HG02981 (cell line): ENCODE results near the gene CCDC74B.
"Not testable (repeated sequence)": the region's sequence is repeated elsewhere in the genome, so short reads cannot be mapped to it uniquely, and the experiment has no call there.

Experiments used
- ATAC-seq: cut with Tn5 transposase; IDR thresholded peaks from one replicate; pipeline ENCODE4 v1.9.1; 2021; ENCODE audit warnings: mild to moderate bottlenecking, moderate library complexity; ENCODE audit not compliant: unreplicated experiment

CCDC74B gene

DNA sequence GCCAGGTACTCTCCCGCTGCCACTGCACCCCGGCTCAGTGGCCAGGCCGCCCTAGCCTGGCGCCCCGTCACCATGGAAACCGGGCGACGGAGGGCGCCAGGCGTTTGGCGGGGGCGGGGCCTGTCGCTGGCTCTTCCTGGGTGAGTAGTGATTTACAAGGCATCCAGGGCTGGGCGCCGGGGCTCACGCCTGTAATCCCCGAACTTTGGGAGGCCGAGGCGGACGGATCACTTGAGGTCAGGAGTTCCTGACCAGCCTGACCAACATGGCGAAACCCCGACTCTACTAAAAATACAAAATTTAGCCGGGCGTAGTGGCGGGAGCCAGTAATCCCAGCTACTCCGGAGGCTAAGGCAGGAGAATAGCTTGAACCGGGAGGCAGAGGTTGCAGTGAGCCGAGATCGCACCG is at the start of gene CCDC74B:
CCDC74B (minus strand) TSS at position 107 of the 409 bp plus-strand sequence. CDS start 116 bp downstream, outside the sequence.
- ATAC-seq: peak; percentile 91

DNA sequence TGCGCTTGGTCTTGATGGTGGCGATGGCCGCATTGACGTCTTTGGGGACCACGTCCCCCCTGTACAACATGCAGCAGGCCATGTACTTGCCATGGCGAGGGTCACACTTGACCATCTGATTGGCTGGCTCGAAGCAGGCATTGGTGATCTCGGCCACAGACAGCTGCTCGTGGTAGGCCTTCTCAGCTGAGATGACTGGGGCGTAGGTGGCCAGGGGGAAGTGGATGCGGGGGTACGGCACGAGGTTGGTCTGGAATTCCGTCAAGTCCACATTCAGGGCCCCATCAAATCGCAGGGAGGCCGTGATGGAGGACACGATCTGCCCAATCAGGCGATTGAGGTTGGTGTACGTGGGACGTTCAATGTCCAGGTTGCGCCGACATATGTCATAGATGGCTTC is 48.9 kb upstream of the CCDC74B start:
- not testable (repeated sequence) for ATAC-seq

DNA sequence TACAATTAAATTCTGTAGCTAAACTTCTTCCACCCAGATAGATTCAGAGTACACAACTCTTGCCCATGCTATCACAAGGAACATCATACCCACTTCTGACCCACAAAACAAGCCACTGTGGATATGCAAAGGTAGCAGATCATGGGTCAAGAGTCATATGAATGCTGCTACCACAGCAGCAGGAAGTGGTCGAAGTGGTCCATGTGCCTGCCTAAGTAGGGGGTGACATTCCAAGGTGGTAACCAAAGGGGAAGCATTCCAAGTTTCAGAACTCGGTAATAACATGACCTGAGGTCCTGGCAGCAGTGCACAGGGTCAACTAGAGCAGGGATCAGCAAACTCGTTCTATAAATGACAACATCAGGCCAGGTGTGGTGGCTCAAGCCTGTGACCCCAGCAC is 47.5 kb upstream of the CCDC74B start:
- not testable (repeated sequence) for ATAC-seq

DNA sequence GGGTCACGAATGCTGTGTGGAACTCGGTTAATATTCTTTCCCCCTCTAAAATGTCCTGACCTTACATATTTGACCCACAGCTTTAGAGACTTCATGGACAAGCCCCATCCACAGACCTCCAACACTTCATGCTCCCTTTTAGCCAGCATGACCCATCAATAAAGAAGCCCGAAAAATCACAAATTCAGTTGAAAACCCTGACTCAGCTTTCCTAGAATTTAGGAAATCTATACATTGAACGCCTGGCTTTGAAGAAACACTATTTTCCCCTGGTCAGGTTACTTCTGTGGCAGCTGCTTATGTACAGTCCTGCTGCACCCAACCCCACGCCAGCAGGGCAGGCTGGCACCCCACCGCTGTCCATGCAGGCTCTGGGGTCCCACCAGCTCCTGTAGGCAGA is 46.4 kb upstream of the CCDC74B start:
- not testable (repeated sequence) for ATAC-seq

DNA sequence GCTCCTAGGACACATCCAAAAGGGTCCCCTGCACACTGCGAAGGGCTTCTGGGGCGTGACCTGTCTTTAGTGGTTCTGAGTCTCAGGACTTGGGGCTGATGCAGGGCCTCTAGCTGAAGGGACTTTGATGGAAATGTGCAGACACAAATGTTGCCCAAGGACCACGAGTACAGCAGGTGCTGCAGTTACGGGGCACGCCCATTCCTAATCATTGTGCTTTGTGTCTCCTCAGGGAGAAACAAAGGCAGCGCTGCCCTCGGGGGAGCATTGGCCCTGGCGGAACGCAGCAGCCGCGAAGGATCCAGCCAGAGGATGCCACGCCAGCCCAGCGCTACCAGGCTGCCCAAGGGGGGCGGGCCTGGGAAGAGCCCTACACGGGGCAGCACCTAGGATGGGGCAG is 45.3 kb upstream of the CCDC74B start:
- ATAC-seq: no peak

DNA sequence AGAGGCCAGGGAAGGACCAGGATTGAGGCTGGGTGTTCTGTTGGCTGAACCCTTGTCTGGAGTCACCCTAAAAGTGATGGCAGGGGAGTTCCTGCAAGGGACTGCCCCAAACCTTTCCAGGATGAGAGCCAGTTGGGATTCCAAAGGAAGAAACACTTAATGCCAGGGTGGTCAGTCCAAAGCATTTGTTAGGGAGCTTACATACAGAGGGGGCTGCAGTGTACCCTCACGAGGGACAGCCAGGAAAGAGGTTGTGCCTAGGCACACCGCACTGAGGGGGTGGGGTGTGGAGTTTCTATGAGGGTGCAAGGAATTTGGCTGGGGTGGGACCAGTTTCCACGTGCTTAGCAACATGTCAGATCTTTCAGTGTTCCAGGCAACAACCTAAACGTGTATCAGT is 44.0 kb upstream of the CCDC74B start:
- ATAC-seq: not testable (repeated sequence)

DNA sequence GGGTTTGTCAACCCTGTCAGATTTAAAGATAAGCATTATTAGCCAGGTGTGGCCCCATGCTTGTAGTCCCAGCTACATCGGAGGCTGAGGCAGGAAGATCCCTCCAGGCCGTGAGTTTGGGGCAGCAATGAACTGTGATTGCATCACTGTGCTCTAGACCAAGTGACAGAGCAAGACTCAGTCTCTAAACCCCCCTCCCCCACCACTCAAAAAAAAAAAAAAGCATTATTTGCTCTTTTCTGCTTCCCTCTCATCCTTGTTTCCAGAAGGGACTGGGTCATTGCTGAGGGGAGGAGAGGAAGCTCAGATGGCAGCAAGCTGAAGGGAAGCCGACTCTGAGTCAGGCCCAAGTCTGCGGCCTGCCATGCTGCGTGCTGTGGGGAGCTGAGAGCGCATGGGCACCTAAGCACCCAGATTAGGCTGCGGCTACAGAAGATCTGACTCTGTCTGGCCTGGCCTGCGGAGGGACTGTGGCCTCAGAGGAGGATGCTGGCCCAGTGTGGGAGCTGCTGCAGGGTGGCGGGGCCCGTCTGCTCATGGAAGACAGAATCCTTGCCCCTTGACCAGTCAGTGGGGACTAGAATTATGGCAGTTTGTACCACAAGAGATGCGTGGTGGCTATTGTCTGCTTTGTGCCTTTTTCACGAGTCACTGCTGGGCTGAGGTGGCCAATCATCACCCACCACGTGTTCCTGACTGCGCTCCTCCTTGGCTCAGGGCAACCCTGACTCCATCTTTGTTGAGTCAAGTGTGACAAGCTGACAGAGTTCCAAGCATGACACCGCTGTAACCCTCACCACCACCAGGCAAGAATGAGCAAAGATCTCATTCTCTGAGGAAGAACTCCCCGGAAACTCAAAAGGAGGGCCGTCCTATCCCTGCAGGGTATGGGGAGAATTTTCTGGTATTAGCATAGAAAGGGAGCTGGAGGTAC is 43.2 kb upstream of the CCDC74B start:
- not testable (repeated sequence) for ATAC-seq

DNA sequence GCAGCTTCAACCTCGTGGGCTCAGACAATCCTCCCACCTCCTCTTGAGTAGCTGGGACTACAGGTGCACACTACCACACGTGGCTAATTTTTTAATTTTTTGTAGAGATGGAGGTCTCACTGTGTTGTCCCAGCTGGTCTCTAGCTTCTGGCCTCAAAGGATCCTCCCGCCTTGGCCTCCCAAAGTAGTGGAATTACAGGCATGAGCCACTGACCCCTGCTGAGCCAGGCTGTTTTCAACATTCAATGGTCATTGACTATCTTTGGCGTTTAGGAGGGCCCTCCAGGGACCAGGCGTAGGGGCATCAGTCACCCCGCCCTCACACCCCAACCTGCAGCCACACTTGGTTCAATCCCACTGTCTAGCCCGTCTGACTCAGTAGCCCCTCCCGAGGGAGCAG is 42.4 kb upstream of the CCDC74B start:
- no peak for ATAC-seq

DNA sequence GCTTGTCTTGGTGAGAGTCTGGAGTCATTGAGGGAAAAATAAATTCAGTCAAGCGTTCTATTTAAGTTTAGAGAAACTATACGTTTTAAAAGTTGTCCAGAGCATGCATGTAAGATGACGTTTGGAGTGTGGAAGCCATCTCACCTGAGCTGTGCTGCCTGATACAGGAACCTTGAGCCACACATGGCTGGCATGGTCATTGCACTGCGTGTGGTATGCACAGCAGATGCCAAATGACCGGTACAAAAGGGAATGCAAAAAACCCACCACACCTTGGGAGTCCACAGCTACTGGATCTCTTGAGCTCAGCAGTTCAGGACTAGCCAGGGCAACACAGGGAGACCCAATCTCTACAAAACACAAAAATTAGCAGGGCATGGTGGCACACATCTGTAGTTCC is 41.5 kb upstream of the CCDC74B start:
- ATAC-seq: no peak

DNA sequence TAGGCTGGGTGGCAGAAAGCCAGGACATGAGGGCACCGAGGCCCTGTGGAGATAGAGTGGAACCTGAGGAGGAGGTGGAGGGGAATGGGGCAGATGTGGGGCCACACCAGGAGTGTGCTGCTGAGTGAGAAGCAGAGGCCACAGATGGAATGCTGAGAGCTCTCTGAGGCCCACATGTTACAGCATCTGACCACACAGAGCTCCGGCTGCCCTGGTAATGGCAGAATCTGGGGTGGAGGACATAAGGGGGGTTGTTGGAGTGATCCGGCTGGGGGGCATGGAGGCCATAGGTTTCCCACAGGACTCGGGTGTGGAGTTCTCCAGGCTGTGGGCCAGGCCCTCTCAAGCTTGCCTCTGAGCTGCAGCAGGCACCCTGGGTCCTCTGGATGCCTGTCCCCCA is 41.0 kb upstream of the CCDC74B start:
- no peak for ATAC-seq

DNA sequence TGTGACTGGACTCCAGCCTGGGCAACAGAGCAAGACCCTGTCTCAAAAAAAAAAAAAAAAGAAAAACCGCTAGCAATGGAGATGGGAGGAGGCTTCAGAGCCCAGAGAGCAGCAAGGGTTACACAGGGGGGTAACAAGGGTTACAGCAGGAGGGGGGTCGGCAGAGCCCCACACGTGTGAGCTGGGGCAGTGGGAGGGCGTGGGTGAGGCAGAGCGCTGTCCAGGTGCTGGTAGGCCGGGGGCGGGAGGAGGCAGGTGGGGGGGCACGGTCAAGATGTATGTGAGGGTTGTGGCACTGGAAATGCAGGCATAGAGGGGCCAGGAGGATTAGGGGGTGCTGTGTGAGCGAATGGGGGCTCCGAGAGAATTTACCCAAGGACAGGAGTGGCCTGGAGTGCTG is 40.5 kb upstream of the CCDC74B start:
- no peak for ATAC-seq

DNA sequence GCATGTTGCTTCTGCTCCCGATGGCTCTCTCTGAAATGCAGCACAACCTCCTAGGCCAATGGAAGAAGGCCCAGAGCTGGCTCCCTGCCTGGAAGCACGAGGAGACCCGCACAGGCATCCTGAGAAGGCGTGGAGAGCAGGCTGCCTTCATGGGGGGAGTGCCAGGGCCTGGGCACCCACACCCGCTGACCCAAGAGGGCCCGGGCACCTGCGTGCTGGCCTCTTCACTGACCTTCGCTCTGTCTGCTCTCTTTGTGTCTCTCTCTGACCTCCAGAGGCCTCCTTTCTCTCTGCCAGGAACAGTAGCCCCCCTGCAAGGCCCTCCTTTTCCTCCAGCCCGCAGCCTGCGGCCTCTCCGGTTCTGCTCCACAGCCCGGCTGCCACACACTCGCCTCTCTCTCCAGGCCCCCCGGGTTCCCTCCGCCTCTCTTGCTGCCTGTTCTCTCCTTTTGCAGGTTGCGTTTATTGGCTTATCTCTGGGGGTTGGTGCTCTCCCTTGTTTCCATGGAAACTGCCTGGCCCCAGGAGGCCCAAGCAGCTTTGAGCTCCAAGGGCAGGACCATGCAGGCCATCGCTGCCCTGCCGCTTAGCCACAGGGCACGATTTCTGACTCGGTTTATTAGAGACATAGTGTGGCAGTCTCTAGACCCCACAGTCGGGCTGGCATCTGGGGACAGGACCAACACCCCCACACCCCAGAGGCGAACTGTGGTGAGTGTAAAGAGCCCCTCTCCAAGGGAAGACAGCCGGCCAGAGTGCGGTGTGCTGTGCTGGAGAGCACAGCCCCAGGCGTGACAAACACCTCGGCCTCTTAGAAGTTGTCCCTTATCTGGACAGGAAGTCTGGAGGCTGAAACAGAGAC is 38.8 kb upstream of the CCDC74B start:
- ATAC-seq: no peak

DNA sequence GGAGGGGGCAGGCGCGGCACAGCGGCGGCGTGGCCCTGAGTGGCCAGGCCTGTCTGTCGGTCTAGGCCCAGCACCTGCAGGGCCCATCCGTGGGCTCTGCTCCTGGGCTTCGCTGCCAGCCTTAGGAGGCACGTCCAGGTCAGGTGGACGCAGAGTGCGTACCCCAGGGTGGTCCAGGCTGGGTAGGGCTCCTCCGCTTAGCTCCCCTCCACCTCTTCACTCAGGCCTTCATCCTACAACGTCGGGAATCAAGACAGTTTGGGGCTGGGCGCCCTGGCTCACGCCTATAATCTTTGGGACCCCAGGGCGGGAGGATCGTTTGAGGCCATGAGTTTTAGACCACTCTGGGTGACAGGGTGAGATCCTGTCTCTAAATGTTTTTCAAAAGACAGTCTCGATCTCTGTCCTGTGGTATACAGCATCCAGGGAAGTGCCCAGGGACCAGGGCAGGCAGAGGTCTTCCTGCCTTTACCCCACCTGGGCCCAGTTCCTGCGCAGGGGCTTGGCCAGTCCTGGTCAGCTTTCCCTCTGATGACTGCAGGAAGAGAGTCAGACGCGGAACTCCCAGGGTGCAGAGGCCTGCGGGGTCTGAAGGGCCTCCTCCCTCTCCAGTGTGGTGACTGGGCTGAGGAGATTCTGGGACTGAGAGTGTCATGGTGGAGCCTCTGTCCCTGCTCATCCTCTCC is 38.1 kb upstream of the CCDC74B start:
- peak; percentile 11 for ATAC-seq

DNA sequence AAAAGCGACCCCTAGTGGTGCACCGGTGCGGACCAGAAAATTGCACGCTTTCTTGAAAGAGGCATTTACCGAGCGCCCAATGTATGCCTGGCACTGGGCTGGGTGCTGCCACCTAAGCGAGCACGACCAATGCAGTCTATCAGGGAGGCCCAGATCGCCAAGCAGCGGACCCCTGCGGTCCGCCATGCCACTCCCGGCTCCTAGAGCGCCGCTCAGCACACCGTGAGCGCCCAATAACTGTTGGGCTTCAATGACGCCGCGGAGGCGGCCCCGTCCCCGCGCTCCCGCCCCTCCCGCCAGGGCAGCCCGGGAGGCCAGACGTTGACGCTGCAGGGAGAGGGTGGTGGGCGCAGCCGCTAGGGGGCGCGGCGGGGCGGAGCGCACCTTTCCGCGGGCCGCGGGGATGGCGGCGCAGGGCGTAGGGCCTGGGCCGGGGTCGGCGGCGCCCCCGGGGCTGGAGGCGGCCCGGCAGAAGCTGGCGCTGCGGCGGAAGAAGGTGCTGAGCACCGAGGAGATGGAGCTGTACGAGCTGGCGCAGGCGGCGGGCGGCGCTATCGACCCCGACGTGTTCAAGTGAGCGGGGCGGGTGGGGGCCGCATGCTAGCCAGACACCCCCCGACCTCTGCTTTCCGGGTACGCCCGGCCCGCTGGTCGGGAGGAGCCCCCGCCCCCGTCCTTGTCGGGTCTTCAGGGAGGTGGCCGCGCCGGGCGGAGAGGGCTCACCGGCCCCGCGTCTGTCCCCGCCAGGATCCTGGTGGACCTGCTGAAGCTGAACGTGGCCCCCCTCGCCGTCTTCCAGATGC is 37.2 kb upstream of the CCDC74B start, which contains the start of gene MZT2B:
MZT2B (plus strand) TSS at position 383 of the 803 bp plus-strand sequence; CDS start at position 404, 21 bp downstream.
- ATAC-seq: peak; percentile 85

DNA sequence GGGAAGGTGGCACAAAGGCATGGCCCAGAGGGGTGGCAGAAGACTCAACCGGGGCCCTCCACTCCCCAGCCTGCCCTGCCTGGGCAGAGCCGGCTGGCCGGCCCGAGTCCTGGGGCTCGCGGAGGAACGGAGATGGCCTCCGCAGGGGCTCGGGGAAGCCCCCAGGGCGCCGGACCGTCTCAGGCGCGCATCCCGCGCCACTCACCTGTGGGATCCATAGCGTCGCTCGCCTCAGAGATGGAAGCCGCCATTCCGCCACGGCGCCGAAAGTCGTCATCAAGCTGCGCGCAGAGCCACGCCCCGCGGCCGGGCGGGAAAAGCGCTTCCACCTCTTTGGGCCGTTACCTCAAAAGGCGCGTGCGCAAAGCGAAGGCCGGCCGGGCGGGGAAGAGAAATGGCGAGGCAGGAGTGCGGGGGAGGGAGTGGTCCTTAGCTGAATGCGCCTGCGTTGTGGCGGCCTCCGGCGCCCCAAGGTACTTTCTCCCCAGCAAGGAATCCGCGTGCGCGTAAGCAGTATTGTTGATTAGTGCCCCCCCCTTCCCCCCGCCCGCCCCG is 36.5 kb upstream of the CCDC74B start, which contains the start of gene SMPD4:
SMPD4 (minus strand) TSS at position 278 of the 555 bp plus-strand sequence. CDS start 5,010 bp downstream, outside the sequence.
- peak; percentile 61 for ATAC-seq

DNA sequence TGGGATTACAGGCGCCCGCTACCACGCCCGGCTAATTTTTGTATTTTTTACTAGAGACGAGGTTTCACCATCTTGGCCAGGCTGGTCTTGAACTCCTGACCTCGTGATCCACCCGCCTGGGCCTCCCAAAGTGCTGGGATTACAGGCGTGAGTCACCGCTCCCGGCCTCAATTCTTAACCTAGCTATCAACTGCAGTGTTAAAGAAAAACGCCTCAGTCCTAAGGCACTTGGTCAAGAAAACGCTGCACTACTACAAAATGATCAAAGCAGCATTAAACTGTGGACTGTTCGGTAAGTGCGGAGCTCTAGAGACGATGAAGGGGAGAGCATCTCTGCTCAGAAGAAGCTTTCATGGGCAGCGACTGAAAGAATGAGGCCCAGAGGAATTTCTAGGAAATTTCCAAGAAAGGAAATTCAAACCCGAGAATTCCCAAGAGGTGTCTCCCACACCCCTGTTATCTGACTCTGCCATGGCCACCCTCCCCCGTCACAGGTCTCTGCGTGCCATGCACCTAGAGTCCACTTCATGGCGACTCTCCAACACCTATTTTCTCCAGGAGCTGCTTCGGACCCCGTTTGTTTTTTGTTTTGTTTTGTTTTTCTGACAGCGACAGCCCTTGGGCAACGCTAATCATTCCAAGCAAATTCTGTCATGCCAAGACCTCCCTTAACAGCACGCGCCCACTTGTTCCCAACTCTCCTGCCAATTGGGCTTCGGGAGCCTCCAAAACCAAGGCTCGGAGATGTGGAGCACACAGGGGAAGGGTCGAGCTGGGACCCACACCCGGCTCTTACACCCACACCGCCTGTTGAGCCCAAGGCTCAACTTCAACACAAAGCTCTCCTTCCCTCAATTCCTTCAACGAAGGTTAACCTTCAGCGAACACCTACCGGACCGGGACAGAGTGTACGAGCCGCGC is 35.8 kb upstream of the CCDC74B start:
- not testable (repeated sequence) for ATAC-seq

DNA sequence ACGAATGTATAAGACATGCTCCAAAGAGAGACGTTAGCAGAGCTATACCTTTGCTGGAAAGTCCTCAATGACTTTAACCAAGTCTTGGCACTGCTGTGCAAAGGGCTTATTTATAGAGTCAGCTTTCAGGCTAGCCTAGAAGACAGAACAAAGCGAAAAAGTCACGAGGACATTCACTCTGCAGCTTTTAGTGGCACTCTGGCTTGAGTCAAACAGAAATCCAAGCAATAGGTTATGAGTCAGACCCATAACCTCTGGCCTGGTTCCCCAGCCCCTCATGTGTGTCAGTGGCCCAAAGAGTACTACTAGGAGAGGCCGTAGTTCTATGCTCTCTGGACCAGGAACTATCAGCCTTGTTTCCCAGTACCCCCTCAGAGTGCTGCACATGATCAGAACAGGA is 30.0 kb upstream of the CCDC74B start:
- ATAC-seq: peak; percentile 60

DNA sequence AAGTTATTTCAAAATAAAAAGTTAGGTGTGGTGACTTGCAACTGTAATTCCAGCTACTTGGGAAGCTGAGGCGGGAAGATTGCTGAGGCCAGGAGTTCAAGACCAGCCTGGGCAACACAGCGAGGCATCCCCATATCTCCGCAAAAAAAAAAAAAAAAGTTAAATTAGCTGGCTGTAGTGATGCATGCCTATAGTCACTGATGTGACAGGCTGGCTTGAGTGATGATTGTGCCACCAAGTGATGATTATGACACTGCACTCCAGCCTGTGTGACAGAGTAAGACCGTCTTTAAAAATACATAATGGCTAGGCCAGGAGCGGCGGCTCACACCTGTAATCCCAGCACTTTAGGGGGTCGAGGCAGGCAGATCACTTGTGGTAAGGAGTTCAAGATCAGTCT is 25.0 kb upstream of the CCDC74B start:
- no peak for ATAC-seq

DNA sequence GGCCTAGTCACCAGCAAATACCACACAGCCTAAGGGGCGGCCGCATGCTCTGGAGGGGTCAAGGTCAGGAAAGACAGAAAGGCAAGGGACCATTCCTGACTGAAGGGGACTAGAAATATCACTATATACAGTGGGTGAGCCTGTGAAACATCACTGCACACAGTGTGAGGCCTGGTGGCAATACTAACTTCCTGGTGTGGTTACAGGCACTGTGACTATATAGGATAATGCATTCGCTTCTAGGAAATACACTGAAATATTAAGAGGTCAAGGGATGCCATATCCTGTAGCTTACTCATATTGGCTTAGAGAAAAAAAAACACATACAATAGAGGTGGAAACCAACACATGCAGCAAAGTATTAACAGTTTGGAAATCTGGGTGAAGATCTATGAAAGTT is 24.3 kb upstream of the CCDC74B start:
- ATAC-seq: not testable (repeated sequence)
